HepG2 (cell line): Measurements from ENCODE around the gene RABEP2. TPM values are rescaled to one million over a fixed set of nuclear protein-coding genes. Genes with fewer than 3 reads are reported as not detected.

Experiments used
- ATAC-seq: fragments of 200-7000 bp; cut with Tn5 transposase; 3 replicates; pipeline ENCODE4 v1.9.1; 2020; ENCODE audit warnings: mild to moderate bottlenecking, moderate library complexity
- BruUV-seq: library from RNA; stranded (reverse); fragments of 400-500 nt; replicated peaks from 2 replicates; lab custom pipeline; 2021; lab: Mats Ljungman, UMichigan
- CTCF ChIA-PET: fragments of 300-600 bp; formaldehyde crosslinking; extraction: SDS; loops from one replicate; lab custom pipeline; 2021; ENCODE audit warnings: low total read pairs, inconsistent platforms, low intra/inter-chr PET ratio; lab: Yijun Ruan, JAX
- POLR2A ChIA-PET: fragments of 350-600 bp; sonication (Branson Sonifier 250); formaldehyde crosslinking; loops from one replicate; lab custom pipeline; 2020; ENCODE audit warnings: antibody characterized with exemption, inconsistent platforms; lab: Yijun Ruan, JAX
- DNase-seq: peaks from one replicate; pipeline ENCODE4 v3.0.0-alpha.2; 2015; ENCODE audit warnings: low spot score
- FAIRE-seq: peaks from 3 replicates; lab custom pipeline; 2011; peaks lifted over from hg19 to GRCh38; lab: Jason Lieb, UNC
- H2AFZ ChIP-seq: one replicate; pipeline ENCODE4 v1.6.1; 2011; ENCODE audit warnings: low read length, inconsistent platforms
- H3K27ac ChIP-seq: fragments of 300-600 bp; 3 replicates; pipeline ENCODE4 v1.8.0; 2011; ENCODE audit warnings: mixed run types, mild to moderate bottlenecking, mixed read lengths, low read length, inconsistent platforms; ENCODE audit not compliant: insufficient read depth; ENCODE audit errors: extremely low read length
- H3K27me3 ChIP-seq, 2 experiments: fragments of 200-600 bp in 1 of 2; 2 replicates in 1 of 2; 3 replicates in 1 of 2; pipeline versions ENCODE4 v1.6.0 to v1.8.0; 2011; ENCODE audit warnings: low read length in 2 of 2, mild to moderate bottlenecking in 2 of 2, moderate library complexity in 2 of 2, inconsistent platforms in 1 of 2; ENCODE audit not compliant: insufficient read depth in 2 of 2, control insufficient read depth in 1 of 2
- H3K36me3 ChIP-seq, 2 experiments: fragments of 200-600 bp in 1 of 2; replicated peaks in 1 of 2; 2 replicates in 1 of 2; 3 replicates in 1 of 2; pipeline versions ENCODE4 v1.5.1 to v1.8.0; 2011; ENCODE audit warnings: low read length in 2 of 2, inconsistent platforms in 1 of 2; ENCODE audit not compliant: insufficient read depth in 2 of 2, control insufficient read depth in 1 of 2
- H3K4me1 ChIP-seq: 2 replicates; pipeline ENCODE4 v1.5.1; 2012; ENCODE audit warnings: low read length, inconsistent platforms; ENCODE audit not compliant: insufficient read depth
- H3K4me2 ChIP-seq: 2 replicates; pipeline ENCODE4 v1.6.0; 2011; ENCODE audit warnings: low read depth, low read length, inconsistent platforms
- H3K4me3 ChIP-seq, 3 experiments: fragments of 200-600 bp in 1 of 3; sonication (generic), shearing (Covaris generic) in 1 of 3; replicated peaks in 1 of 3; 2 replicates each; pipeline ENCODE4 v1.5.1; 2011 to 2016; ENCODE audit warnings: low read length in 3 of 3, inconsistent platforms in 2 of 3, low read depth in 2 of 3, mild to moderate bottlenecking in 2 of 3, control low read depth in 1 of 3, mixed read lengths in 1 of 3; ENCODE audit not compliant: insufficient read depth in 1 of 3
- H3K79me2 ChIP-seq: one replicate; pipeline ENCODE4 v1.6.1; 2011; ENCODE audit warnings: low read length, inconsistent platforms; ENCODE audit not compliant: insufficient read depth
- H3K9ac ChIP-seq: 2 replicates; pipeline ENCODE4 v1.6.0; 2011; ENCODE audit warnings: mild to moderate bottlenecking, low read depth, low read length, inconsistent platforms; ENCODE audit not compliant: insufficient read depth
- H3K9me3 ChIP-seq: 2 replicates; pipeline ENCODE4 v1.5.1; 2012; ENCODE audit warnings: mild to moderate bottlenecking, low read length
- H4K20me1 ChIP-seq: 2 replicates; pipeline ENCODE4 v1.6.0; 2011; ENCODE audit warnings: inconsistent platforms, mild to moderate bottlenecking, low read length, moderate library complexity; ENCODE audit not compliant: insufficient read depth
- GPBP1L1 ChIP-seq: sonication (generic); formaldehyde crosslinking; IDR thresholded peaks from 2 replicates; pipeline ENCODE4 v1.5.0; 2020; ENCODE audit warnings: mild to moderate bottlenecking, missing genetic modification reagents
- NONO ChIP-seq, 2 experiments: fragments of 450-650 bp in 1 of 2; sonication (generic) in 1 of 2; formaldehyde crosslinking in 1 of 2; IDR thresholded peaks in 1 of 2; conservative IDR thresholded peaks in 1 of 2; 2 replicates each; pipeline versions ENCODE4 v1.6.1 to v1.8.0; 2017 to 2022; ENCODE audit warnings: mild to moderate bottlenecking in 1 of 2, missing genetic modification reagents in 1 of 2, moderate library complexity in 1 of 2
- ZNF235 ChIP-seq: sonication (generic); formaldehyde crosslinking; IDR thresholded peaks from 2 replicates; pipeline ENCODE4 v1.8.1; 2023; ENCODE audit warnings: mild to moderate bottlenecking, missing genetic modification reagents, borderline replicate concordance
- ZNF557 ChIP-seq: sonication (generic); formaldehyde crosslinking; IDR thresholded peaks from 2 replicates; pipeline ENCODE4 v1.4.0; 2020; ENCODE audit warnings: missing genetic modification reagents
- ZNF615 ChIP-seq: sonication (generic); formaldehyde crosslinking; IDR thresholded peaks from 2 replicates; pipeline ENCODE4 v1.5.0; 2020; ENCODE audit warnings: mild to moderate bottlenecking, missing genetic modification reagents, borderline replicate concordance
- WGBS: methylation state at CpG from one replicate; pipeline ENCODE4 v1.1.6; 2017; ENCODE audit warnings: low lambda C conversion rate; 5-methylcytosine and 5-hydroxymethylcytosine counted together
- in situ Hi-C: cut with HindIII; loops from 2 replicates; pipeline ENCODE4 v1.10.0; 2017; ENCODE audit warnings: low pct_unique_long_range_greater_than_20kb; ENCODE audit not compliant: extremely low pct_ligation_motif_present
- intact Hi-C: fragments of 100-400 bp; cut with micrococcal nuclease; formaldehyde crosslinking; loops from one replicate; pipeline ENCODE4 v1.10.0; 2022; ENCODE audit not compliant: unreplicated experiment
- polyA plus RNA-seq, 8 experiments: library from polyadenylated mRNA; depleted of rRNA in 3 of 8; stranded (reverse) in 7 of 8; unstranded in 1 of 8; fragments of >200 nt; fragmentation: Illumina TruSeq in 4 of 8; extraction: Trizol in 4 of 8; gene quantifications; 2 replicates each; pipeline versions ENCODE4 v1.2.1 to v1.2.3, GENCODE V29; 2011 to 2016; ENCODE audit warnings: low read depth in 4 of 8, missing spikeins in 1 of 8, mixed read lengths in 1 of 8; ENCODE audit not compliant: insufficient read depth in 1 of 8
- total RNA-seq, 5 experiments: library from RNA; depleted of rRNA; stranded (reverse); fragments of >200 nt; fragmentation: Illumina TruSeq; extraction: Trizol; gene quantifications; 2 replicates each; pipeline ENCODE4 v1.2.3, GENCODE V29; 2016; ENCODE audit warnings: low read depth in 1 of 5
- TF ChIP-seq, protein P1 (sequence below): sonication (generic); formaldehyde crosslinking; conservative IDR thresholded peaks from 2 replicates; pipeline ENCODE4 v1.8.0; 2022; ENCODE audit warnings: mild to moderate bottlenecking, moderate library complexity, missing genetic modification reagents
- TF ChIP-seq, protein P2 (sequence below), 2 experiments: sonication (generic) in 1 of 2; formaldehyde crosslinking in 1 of 2; IDR thresholded peaks; 2 replicates each; pipeline versions ENCODE4 v1.4.0 to v1.6.1; 2018 to 2020; ENCODE audit warnings: missing genetic modification reagents in 2 of 2, borderline replicate concordance in 1 of 2, low read depth in 1 of 2, mild to moderate bottlenecking in 1 of 2, missing biosample characterization in 1 of 2
- TF ChIP-seq, protein P3 (sequence below): IDR thresholded peaks from 2 replicates; pipeline ENCODE4 v1.4.0; 2020; ENCODE audit warnings: mild to moderate bottlenecking, missing genetic modification reagents
- TF ChIP-seq, protein P4 (sequence below): sonication (generic); formaldehyde crosslinking; IDR thresholded peaks from 2 replicates; pipeline ENCODE4 v1.4.0; 2020; ENCODE audit warnings: mild to moderate bottlenecking, missing genetic modification reagents, borderline replicate concordance
- TF ChIP-seq, protein P5 (sequence below): sonication (generic); formaldehyde crosslinking; IDR thresholded peaks from 2 replicates; pipeline ENCODE4 v1.9.0; 2022; ENCODE audit warnings: missing genetic modification reagents, mild to moderate bottlenecking, borderline replicate concordance

RABEP2 gene
- total and polyA plus RNA-seq, 2 of the 13 experiments (the other 11 are each of a cell fraction or from before 2014, with no cell fraction given), result 10.8 to 18.4 TPM

DNA sequence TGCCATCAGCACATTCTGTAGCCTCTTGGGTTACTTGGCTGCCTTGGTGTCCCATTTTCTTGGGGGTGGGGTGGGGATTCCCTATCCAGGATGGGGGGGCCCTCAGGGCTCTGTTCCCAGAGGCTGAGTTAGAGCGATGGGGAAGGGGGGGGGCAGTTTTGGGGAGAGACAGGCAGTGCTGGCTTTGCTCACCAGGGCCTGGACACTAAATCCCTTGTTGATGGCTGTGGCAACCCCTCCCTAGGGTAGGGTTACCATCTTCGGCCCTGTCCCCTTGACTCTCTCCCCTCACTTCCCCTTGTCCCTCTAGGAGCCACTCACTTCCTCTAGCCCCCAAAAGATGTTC is 47.4 kb downstream of the RABEP2 start:
- H3K9me3 ChIP-seq, result no peaks in the 10 kb centered on the region
- FAIRE-seq, result no peak
- no peak overlapping the region for H3K4me2 ChIP-seq
- ChIA-PET CTCF (no interaction called here), POLR2A (interaction anchor here (1.0 to 1.1 kb wide), 2 partner anchors 14 to 45 kb away, joined by 3 read pairs; partner anchors contain the start of gene SH2B1)
- H3K27ac ChIP-seq, result no peak overlapping the region
- BruUV-seq, result no TSS peak
- H3K4me1 ChIP-seq, result no peaks in the 10 kb centered on the region
- no peaks in the 10 kb centered on the region for H4K20me1 ChIP-seq
- DNase-seq, result no peak
- H3K36me3 ChIP-seq, result peaks cover 12 to 23% of the 10 kb centered on the region in 2 experiments; a peak in 4 of 5 replicates
- no peak for ATAC-seq
- in situ Hi-C loops (no loop called here), intact Hi-C loops (no loop called here)
- H3K79me2 ChIP-seq, result no peaks in the 10 kb centered on the region
- WGBS, result 94% methylated on average over 2 of the region's 2 CpGs
- H3K9ac ChIP-seq, result no peak overlapping the region
- H3K4me3 ChIP-seq, result no peak overlapping the region
- no peaks in the 10 kb centered on the region for H3K27me3 ChIP-seq
- H2AFZ ChIP-seq, result no peak overlapping the region
- TF ChIP-seq ZNF557 (CRISPR knock-in tag), result no peak
- TF ChIP-seq, protein P1, sequence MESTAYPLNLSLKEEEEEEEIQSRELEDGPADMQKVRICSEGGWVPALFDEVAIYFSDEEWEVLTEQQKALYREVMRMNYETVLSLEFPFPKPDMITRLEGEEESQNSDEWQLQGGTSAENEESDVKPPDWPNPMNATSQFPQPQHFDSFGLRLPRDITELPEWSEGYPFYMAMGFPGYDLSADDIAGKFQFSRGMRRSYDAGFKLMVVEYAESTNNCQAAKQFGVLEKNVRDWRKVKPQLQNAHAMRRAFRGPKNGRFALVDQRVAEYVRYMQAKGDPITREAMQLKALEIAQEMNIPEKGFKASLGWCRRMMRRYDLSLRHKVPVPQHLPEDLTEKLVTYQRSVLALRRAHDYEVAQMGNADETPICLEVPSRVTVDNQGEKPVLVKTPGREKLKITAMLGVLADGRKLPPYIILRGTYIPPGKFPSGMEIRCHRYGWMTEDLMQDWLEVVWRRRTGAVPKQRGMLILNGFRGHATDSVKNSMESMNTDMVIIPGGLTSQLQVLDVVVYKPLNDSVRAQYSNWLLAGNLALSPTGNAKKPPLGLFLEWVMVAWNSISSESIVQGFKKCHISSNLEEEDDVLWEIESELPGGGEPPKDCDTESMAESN (CRISPR knock-in tag), result no peak
- TF ChIP-seq NONO (IDR thresholded peaks at IDR 0.05), result no peak
- no peak for TF ChIP-seq NONO (CRISPR knock-in tag; conservative IDR thresholded peaks at IDR 0.05)
- TF ChIP-seq ZNF235 (CRISPR knock-in tag), result no peak
- TF ChIP-seq, protein P2, sequence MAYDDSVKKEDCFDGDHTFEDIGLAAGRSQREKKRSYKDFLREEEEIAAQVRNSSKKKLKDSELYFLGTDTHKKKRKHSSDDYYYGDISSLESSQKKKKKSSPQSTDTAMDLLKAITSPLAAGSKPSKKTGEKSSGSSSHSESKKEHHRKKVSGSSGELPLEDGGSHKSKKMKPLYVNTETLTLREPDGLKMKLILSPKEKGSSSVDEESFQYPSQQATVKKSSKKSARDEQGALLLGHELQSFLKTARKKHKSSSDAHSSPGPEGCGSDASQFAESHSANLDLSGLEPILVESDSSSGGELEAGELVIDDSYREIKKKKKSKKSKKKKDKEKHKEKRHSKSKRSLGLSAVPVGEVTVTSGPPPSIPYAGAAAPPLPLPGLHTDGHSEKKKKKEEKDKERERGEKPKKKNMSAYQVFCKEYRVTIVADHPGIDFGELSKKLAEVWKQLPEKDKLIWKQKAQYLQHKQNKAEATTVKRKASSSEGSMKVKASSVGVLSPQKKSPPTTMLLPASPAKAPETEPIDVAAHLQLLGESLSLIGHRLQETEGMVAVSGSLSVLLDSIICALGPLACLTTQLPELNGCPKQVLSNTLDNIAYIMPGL (CRISPR knock-in tag; IDR thresholded peaks at IDR 0.05; ENCODE audit: borderline replicate concordance in 1 of 2, low read depth in 1 of 2), result no peak
- TF ChIP-seq, protein P3, sequence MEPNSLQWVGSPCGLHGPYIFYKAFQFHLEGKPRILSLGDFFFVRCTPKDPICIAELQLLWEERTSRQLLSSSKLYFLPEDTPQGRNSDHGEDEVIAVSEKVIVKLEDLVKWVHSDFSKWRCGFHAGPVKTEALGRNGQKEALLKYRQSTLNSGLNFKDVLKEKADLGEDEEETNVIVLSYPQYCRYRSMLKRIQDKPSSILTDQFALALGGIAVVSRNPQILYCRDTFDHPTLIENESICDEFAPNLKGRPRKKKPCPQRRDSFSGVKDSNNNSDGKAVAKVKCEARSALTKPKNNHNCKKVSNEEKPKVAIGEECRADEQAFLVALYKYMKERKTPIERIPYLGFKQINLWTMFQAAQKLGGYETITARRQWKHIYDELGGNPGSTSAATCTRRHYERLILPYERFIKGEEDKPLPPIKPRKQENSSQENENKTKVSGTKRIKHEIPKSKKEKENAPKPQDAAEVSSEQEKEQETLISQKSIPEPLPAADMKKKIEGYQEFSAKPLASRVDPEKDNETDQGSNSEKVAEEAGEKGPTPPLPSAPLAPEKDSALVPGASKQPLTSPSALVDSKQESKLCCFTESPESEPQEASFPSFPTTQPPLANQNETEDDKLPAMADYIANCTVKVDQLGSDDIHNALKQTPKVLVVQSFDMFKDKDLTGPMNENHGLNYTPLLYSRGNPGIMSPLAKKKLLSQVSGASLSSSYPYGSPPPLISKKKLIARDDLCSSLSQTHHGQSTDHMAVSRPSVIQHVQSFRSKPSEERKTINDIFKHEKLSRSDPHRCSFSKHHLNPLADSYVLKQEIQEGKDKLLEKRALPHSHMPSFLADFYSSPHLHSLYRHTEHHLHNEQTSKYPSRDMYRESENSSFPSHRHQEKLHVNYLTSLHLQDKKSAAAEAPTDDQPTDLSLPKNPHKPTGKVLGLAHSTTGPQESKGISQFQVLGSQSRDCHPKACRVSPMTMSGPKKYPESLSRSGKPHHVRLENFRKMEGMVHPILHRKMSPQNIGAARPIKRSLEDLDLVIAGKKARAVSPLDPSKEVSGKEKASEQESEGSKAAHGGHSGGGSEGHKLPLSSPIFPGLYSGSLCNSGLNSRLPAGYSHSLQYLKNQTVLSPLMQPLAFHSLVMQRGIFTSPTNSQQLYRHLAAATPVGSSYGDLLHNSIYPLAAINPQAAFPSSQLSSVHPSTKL (CRISPR knock-in tag), result no peak
- TF ChIP-seq ZNF615 (CRISPR knock-in tag), result no peak
- TF ChIP-seq, protein P4, sequence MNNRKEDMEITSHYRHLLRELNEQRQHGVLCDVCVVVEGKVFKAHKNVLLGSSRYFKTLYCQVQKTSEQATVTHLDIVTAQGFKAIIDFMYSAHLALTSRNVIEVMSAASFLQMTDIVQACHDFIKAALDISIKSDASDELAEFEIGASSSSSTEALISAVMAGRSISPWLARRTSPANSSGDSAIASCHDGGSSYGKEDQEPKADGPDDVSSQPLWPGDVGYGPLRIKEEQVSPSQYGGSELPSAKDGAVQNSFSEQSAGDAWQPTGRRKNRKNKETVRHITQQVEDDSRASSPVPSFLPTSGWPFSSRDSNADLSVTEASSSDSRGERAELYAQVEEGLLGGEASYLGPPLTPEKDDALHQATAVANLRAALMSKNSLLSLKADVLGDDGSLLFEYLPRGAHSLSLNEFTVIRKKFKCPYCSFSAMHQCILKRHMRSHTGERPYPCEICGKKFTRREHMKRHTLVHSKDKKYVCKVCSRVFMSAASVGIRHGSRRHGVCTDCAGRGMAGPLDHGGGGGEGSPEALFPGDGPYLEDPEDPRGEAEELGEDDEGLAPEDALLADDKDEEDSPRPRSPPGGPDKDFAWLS, result no peak
- TF ChIP-seq GPBP1L1 (CRISPR knock-in tag), result no peak
- TF ChIP-seq, protein P5, sequence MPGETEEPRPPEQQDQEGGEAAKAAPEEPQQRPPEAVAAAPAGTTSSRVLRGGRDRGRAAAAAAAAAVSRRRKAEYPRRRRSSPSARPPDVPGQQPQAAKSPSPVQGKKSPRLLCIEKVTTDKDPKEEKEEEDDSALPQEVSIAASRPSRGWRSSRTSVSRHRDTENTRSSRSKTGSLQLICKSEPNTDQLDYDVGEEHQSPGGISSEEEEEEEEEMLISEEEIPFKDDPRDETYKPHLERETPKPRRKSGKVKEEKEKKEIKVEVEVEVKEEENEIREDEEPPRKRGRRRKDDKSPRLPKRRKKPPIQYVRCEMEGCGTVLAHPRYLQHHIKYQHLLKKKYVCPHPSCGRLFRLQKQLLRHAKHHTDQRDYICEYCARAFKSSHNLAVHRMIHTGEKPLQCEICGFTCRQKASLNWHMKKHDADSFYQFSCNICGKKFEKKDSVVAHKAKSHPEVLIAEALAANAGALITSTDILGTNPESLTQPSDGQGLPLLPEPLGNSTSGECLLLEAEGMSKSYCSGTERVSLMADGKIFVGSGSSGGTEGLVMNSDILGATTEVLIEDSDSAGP (CRISPR knock-in tag), result no peak
